ENCODE measurements around the gene COL5A1.
"Not testable (repeated sequence)": the region's sequence is repeated elsewhere in the genome, so short reads cannot be mapped to it uniquely, and the experiment has no call there.

COL5A1 gene

GRCh38 chr9:134693641-134694367, 52.2 kb downstream of the COL5A1 start:
- no peak for DNase-seq

- DNase-seq = no peak
Measured at GRCh38 chr9:134694368-134694665, 52.7 kb downstream of the COL5A1 start.

GRCh38 chr9:134694714-134695113, 53.1 kb downstream of the COL5A1 start:
- DNase-seq = no peak

GRCh38 chr9:134695144-134695543, 53.5 kb downstream of the COL5A1 start:
- no peak for DNase-seq

GRCh38 chr9:134696433-134696832, 54.8 kb downstream of the COL5A1 start:
- no peak for DNase-seq

- DNase-seq = no peak
Measured at GRCh38 chr9:134698111-134698510, 56.5 kb downstream of the COL5A1 start.

- DNase-seq = peak; percentile 83
Measured at GRCh38 chr9:134698587-134699342, 57.2 kb downstream of the COL5A1 start.

GRCh38 chr9:134699343-134699740, 57.7 kb downstream of the COL5A1 start:
- no peak for DNase-seq

GRCh38 chr9:134700636-134701350, 59.2 kb downstream of the COL5A1 start:
- DNase-seq = no peak

GRCh38 chr9:134701581-134702259, 60.1 kb downstream of the COL5A1 start:
- DNase-seq = no peak

GRCh38 chr9:134702291-134702690, 60.7 kb downstream of the COL5A1 start:
- no peak for DNase-seq

GRCh38 chr9:134703730-134704114, 62.1 kb downstream of the COL5A1 start:
- not testable (repeated sequence) for DNase-seq

- DNase-seq = no peak
Measured at GRCh38 chr9:134704498-134704897, 62.9 kb downstream of the COL5A1 start.

- no peak for DNase-seq
Measured at GRCh38 chr9:134705786-134706185, 64.2 kb downstream of the COL5A1 start.

GRCh38 chr9:134706522-134706921, 64.9 kb downstream of the COL5A1 start:
- no peak for DNase-seq

GRCh38 chr9:134707031-134707680, 65.6 kb downstream of the COL5A1 start:
- DNase-seq = no peak

- no peak for DNase-seq
Measured at GRCh38 chr9:134707731-134708671, 66.4 kb downstream of the COL5A1 start.

GRCh38 chr9:134708672-134709038, 67.1 kb downstream of the COL5A1 start:
- no peak for DNase-seq

- no peak for DNase-seq
Measured at GRCh38 chr9:134709512-134710270, 68.1 kb downstream of the COL5A1 start.

GRCh38 chr9:134710271-134710540, 68.6 kb downstream of the COL5A1 start:
- DNase-seq = no peak

- DNase-seq = no peak
Measured at GRCh38 chr9:134710901-134711300, 69.3 kb downstream of the COL5A1 start.

Measured in activated CD8-positive, alpha-beta memory T cell treated with anti-CD3 and anti-CD28 coated beads, Interleukin-2, amount 50 U/mL, for 48 hours (primary cell).